Fibroblast of lung (primary cell): Measurements from ENCODE around the gene IL10RA. TPM values are rescaled to one million over a fixed set of nuclear protein-coding genes. Genes with fewer than 3 reads are reported as not detected.
"Not testable (repeated sequence)": the region's sequence is repeated elsewhere in the genome, so short reads cannot be mapped to it uniquely, and the experiment has no call there.

Experiments used
- DNase-seq, 2 donors: peaks; one replicate each; pipeline versions ENCODE4 v3.0.0 to v3.0.0-alpha.2; 2010; ENCODE audit warnings: low read depth in 2 of 2
- H2AFZ ChIP-seq: 2 replicates; pipeline ENCODE4 v1.5.1; 2012; ENCODE audit warnings: low read length, control low read depth, inconsistent platforms
- H3K27ac ChIP-seq: 2 replicates; pipeline ENCODE4 v1.5.1; 2011; ENCODE audit warnings: low read length, control low read depth; ENCODE audit not compliant: insufficient read depth
- H3K27me3 ChIP-seq: 2 replicates; pipeline ENCODE4 v1.5.1; 2011; ENCODE audit warnings: mild to moderate bottlenecking, low read length; ENCODE audit not compliant: control insufficient read depth, insufficient read depth
- H3K36me3 ChIP-seq: 2 replicates; pipeline ENCODE4 v1.5.1; 2011; ENCODE audit warnings: low read length; ENCODE audit not compliant: control insufficient read depth, insufficient read depth
- H3K4me1 ChIP-seq: 2 replicates; pipeline ENCODE4 v1.5.1; 2011; ENCODE audit warnings: low read length; ENCODE audit not compliant: control insufficient read depth, insufficient read depth; ENCODE audit errors: extremely low read depth
- H3K4me2 ChIP-seq: 2 replicates; pipeline ENCODE4 v1.5.1; 2011; ENCODE audit warnings: low read length, control low read depth; ENCODE audit not compliant: insufficient read depth; ENCODE audit errors: extremely low read depth
- H3K4me3 ChIP-seq, 4 experiments: fragments of 200-600 bp in 1 of 4; sonication (generic) in 1 of 4; replicated peaks in 1 of 4; 2 replicates each; pipeline ENCODE4 v1.5.1; 2011 to 2016; ENCODE audit warnings: low read length in 4 of 4, low read depth in 3 of 4, mild to moderate bottlenecking in 3 of 4, control low read depth in 2 of 4, inconsistent platforms in 1 of 4, mixed read lengths in 1 of 4; ENCODE audit not compliant: insufficient read depth in 1 of 4; ENCODE audit errors: control extremely low read depth in 1 of 4
- H3K79me2 ChIP-seq: 2 replicates; pipeline ENCODE4 v1.5.1; 2012; ENCODE audit warnings: mild to moderate bottlenecking, low read length, inconsistent platforms; ENCODE audit not compliant: control insufficient read depth, insufficient read depth
- H3K9ac ChIP-seq: 2 replicates; pipeline ENCODE4 v1.5.1; 2011; ENCODE audit warnings: mild to moderate bottlenecking, low read length, control low read depth; ENCODE audit not compliant: insufficient read depth
- H3K9me3 ChIP-seq: 2 replicates; pipeline ENCODE4 v1.5.1; 2012; ENCODE audit warnings: low read depth, low read length; ENCODE audit not compliant: control insufficient read depth, insufficient read depth
- H4K20me1 ChIP-seq: 2 replicates; pipeline ENCODE4 v1.5.1; 2011; ENCODE audit warnings: low read length; ENCODE audit not compliant: control insufficient read depth, insufficient read depth; ENCODE audit errors: extremely low read depth
- CTCF ChIP-seq, 2 donors: IDR thresholded peaks in 1 of 2; conservative IDR thresholded peaks in 1 of 2; 1 replicate in 1 of 2; 2 replicates in 1 of 2; pipeline ENCODE4 v1.5.1; 2011 to 2012; ENCODE audit warnings: low read length in 2 of 2, control low read depth in 1 of 2, inconsistent platforms in 1 of 2, low read depth in 1 of 2, mild to moderate bottlenecking in 1 of 2
- EZH2 ChIP-seq: IDR thresholded peaks from 2 replicates; pipeline ENCODE4 v1.5.1; 2012; ENCODE audit warnings: low read length, control low read depth, mild to moderate bottlenecking; ENCODE audit errors: missing control alignments
- polyA plus RNA-seq, 2 donors: library from polyadenylated mRNA; depleted of rRNA in 1 of 2; stranded (reverse) in 1 of 2; unstranded in 1 of 2; fragments of >200 nt; gene quantifications; 2 replicates each; pipeline ENCODE4 v1.2.1, GENCODE V29; 2011 to 2012; ENCODE audit warnings: missing spikeins in 1 of 2
- total RNA-seq: library from RNA; depleted of rRNA; stranded (reverse); fragments of >200 nt; gene quantifications from 2 replicates; pipeline ENCODE4 v1.2.1, GENCODE V29; 2014

The IL10RA gene
- total and polyA plus RNA-seq, 2 donors (not counting 1 experiment from before 2014, with no cell fraction given), result 0.17 TPM; not detected in 1

- Histone ChIP-seq H3K27ac (no peak overlapping the region), H3K4me3 (no peak overlapping the region), H3K36me3 (no peaks in the 10 kb centered on the region), H3K27me3 (no peaks in the 10 kb centered on the region), H3K9me3 (no peaks in the 10 kb centered on the region), H2AFZ (no peak overlapping the region), H3K9ac (no peak overlapping the region), H4K20me1 (no peaks in the 10 kb centered on the region), H3K79me2 (no peaks in the 10 kb centered on the region), H3K4me1 (no peaks in the 10 kb centered on the region), H3K4me2 (no peak overlapping the region)
- no peak for DNase-seq
- no peak for TF ChIP-seq EZH2
- no peak for TF ChIP-seq CTCF (conservative IDR thresholded peaks at IDR 0.05 in 1 of 2, IDR thresholded peaks at IDR 0.05 in 1 of 2; ENCODE audit: low read depth in 1 of 2, low read length in 2 of 2)
Measured at GRCh38 chr11:117973503-117973860, 12.7 kb upstream of the IL10RA start.

GRCh38 chr11:117976445-117976844 lies 9.7 kb upstream of the IL10RA start:
- Histone ChIP-seq H3K79me2 (no peaks in the 10 kb centered on the region), H3K4me1 (no peaks in the 10 kb centered on the region), H2AFZ (no peak overlapping the region), H3K27ac (no peak overlapping the region), H3K36me3 (no peaks in the 10 kb centered on the region), H3K4me2 (no peak overlapping the region), H3K27me3 (no peaks in the 10 kb centered on the region), H3K9ac (no peak overlapping the region), H3K4me3 (no peak overlapping the region), H3K9me3 (no peaks in the 10 kb centered on the region), H4K20me1 (no peaks in the 10 kb centered on the region)
- DNase-seq, result no peak
- TF ChIP-seq EZH2 (no peak), CTCF (conservative IDR thresholded peaks at IDR 0.05 in 1 of 2, IDR thresholded peaks at IDR 0.05 in 1 of 2; ENCODE audit: low read depth in 1 of 2, low read length in 2 of 2) (no peak)

- DNase-seq, result no peak
- H3K4me1 ChIP-seq, result no peaks in the 10 kb centered on the region
- H3K27me3 ChIP-seq, result no peaks in the 10 kb centered on the region
- no peak overlapping the region for H3K4me3 ChIP-seq
- H3K27ac ChIP-seq, result no peak overlapping the region
- no peaks in the 10 kb centered on the region for H3K9me3 ChIP-seq
- H4K20me1 ChIP-seq, result no peaks in the 10 kb centered on the region
- no peak overlapping the region for H3K9ac ChIP-seq
- H2AFZ ChIP-seq, result no peak overlapping the region
- H3K4me2 ChIP-seq, result no peak overlapping the region
- H3K36me3 ChIP-seq, result no peaks in the 10 kb centered on the region
- TF ChIP-seq EZH2, result no peak
- no peak for TF ChIP-seq CTCF (conservative IDR thresholded peaks at IDR 0.05 in 1 of 2, IDR thresholded peaks at IDR 0.05 in 1 of 2; ENCODE audit: low read depth in 1 of 2, low read length in 2 of 2)
- H3K79me2 ChIP-seq, result no peaks in the 10 kb centered on the region
Measured at GRCh38 chr11:117977029-117977428, 9.2 kb upstream of the IL10RA start.

- H2AFZ ChIP-seq, H3K4me2 ChIP-seq, H3K27ac ChIP-seq, DNase-seq, H3K4me3 ChIP-seq, H3K79me2 ChIP-seq, H3K9me3 ChIP-seq, H4K20me1 ChIP-seq, H3K9ac ChIP-seq, H3K27me3 ChIP-seq, H3K4me1 ChIP-seq, H3K36me3 ChIP-seq: not testable (repeated sequence)
Measured at GRCh38 chr11:117977612-117978264, 8.5 kb upstream of the IL10RA start.

DNA sequence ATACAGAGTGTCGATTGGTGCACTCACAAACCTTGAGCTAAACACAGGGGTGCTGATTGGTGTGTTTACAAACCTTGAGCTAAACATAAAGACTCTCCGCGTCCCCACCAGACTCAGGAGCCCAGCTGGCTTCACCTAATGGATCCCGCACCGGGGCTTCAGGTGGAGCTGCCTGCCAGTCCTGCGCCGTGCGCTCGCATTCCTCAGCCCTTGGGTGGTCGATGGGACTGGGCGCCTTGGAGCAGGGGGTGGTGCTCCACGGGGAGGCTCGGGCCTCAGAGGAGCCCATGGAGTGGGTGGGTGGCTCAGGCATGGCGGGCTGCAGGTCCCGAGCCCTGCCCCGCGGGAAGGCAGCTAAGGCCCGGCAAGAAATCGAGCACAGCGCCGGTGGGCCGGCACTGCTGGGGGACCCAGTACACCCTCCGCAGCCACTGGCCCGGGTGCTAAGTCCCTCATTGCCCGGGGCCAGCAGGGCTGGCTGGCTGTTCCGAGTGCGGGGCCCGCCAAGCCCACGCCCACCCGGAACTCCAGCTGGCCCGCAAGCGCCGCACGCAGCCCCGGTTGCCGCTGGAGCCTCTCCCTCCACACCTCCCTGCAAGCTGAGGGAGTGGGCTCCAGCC lies 7.8 kb upstream of the IL10RA start:
- not testable (repeated sequence) for H3K27me3 ChIP-seq, H3K4me1 ChIP-seq, H2AFZ ChIP-seq, H3K27ac ChIP-seq, H3K9me3 ChIP-seq, DNase-seq, H3K79me2 ChIP-seq, H3K9ac ChIP-seq, H3K4me3 ChIP-seq, H3K4me2 ChIP-seq, H3K36me3 ChIP-seq, H4K20me1 ChIP-seq
